ENCODE data around the gene KCNAB3. TPM values are rescaled to one million over a fixed set of nuclear protein-coding genes. Genes with fewer than 3 reads are reported as not detected.

KCNAB3 gene
- total and polyA plus RNA-seq, 4 donors: 0.23 to 0.67 (median 0.42) TPM

DNA sequence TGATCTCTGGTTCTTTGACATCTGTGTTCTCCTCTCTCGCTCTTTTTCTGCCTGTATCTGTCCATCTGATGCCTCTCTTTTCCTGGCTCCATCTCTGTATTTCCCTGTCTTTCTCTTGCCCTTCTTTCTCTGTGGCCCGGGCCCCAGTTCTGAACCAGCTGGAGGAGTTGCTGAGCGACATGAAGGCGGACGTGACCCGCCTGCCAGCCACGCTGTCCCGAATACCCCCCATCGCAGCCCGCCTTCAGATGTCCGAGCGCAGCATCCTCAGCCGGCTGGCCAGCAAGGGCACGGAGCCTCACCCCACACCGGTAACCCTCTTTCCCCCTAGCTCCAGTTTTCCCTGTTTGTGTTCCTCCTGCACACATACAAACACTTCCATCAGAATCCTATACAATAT, 19.4 kb downstream of the KCNAB3 start:
- Histone ChIP-seq H3K27ac (ENCODE audit: low read depth in 1 of 2, low read length in 2 of 2) (no peak overlapping the region), H3K27me3 (ENCODE audit: control insufficient read depth in 4 of 4, insufficient read depth in 4 of 4, low read length in 3 of 4) (no peaks in the 10 kb centered on the region), H3K9me3 (ENCODE audit: control insufficient read depth in 4 of 4, low read length in 3 of 4) (no peaks in the 10 kb centered on the region), H3K4me3 (ENCODE audit: low read depth in 1 of 3, low read length in 3 of 3) (no peak overlapping the region), H3K4me1 (ENCODE audit: control insufficient read depth in 4 of 4, insufficient read depth in 4 of 4, low read length in 3 of 4) (peaks cover under 1 to 8% (median 3%) of the 10 kb centered on the region in 4 donors), H3K36me3 (ENCODE audit: control insufficient read depth in 4 of 4, insufficient read depth in 3 of 4, low read depth in 1 of 4, low read length in 3 of 4) (peaks cover 2 to 27% (median 3%) of the 10 kb centered on the region in 4 donors), H3K9ac (ENCODE audit: low read depth in 1 of 2, low read length in 2 of 2) (no peak overlapping the region)
- TF ChIP-seq RXRA (IDR thresholded peaks at IDR 0.05) (no peak), EGR1 (IDR thresholded peaks at IDR 0.05; ENCODE audit: low read depth in 2 of 2) (no peak), FOXA1 (IDR thresholded peaks at IDR 0.05) (no peak), NR2F2 (IDR thresholded peaks at IDR 0.05) (no peak), SP1 (IDR thresholded peaks at IDR 0.05) (no peak), FOXA2 (IDR thresholded peaks at IDR 0.05) (no peak), GABPA (IDR thresholded peaks at IDR 0.05 in 1 of 2, conservative IDR thresholded peaks at IDR 0.05 in 1 of 2) (no peak), YY1 (IDR thresholded peaks at IDR 0.05) (no peak), HNF4G (IDR thresholded peaks at IDR 0.05) (no peak), TAF1 (conservative IDR thresholded peaks at IDR 0.05) (no peak)
- TF ChIP-seq, protein P1, sequence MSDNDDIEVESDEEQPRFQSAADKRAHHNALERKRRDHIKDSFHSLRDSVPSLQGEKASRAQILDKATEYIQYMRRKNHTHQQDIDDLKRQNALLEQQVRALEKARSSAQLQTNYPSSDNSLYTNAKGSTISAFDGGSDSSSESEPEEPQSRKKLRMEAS (IDR thresholded peaks at IDR 0.05): no peak
- TF ChIP-seq, protein P2, sequence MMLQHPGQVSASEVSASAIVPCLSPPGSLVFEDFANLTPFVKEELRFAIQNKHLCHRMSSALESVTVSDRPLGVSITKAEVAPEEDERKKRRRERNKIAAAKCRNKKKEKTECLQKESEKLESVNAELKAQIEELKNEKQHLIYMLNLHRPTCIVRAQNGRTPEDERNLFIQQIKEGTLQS (IDR thresholded peaks at IDR 0.05): no peak
- TF ChIP-seq, protein P3, sequence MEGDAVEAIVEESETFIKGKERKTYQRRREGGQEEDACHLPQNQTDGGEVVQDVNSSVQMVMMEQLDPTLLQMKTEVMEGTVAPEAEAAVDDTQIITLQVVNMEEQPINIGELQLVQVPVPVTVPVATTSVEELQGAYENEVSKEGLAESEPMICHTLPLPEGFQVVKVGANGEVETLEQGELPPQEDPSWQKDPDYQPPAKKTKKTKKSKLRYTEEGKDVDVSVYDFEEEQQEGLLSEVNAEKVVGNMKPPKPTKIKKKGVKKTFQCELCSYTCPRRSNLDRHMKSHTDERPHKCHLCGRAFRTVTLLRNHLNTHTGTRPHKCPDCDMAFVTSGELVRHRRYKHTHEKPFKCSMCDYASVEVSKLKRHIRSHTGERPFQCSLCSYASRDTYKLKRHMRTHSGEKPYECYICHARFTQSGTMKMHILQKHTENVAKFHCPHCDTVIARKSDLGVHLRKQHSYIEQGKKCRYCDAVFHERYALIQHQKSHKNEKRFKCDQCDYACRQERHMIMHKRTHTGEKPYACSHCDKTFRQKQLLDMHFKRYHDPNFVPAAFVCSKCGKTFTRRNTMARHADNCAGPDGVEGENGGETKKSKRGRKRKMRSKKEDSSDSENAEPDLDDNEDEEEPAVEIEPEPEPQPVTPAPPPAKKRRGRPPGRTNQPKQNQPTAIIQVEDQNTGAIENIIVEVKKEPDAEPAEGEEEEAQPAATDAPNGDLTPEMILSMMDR (IDR thresholded peaks at IDR 0.05; ENCODE audit: low read depth, low read length, missing input control): no peak
- 97% methylated on average over 15 of the region's 15 CpGs for whole genome bisulfite sequencing
- DNase-seq (ENCODE audit: low spot score): no peak

DNA sequence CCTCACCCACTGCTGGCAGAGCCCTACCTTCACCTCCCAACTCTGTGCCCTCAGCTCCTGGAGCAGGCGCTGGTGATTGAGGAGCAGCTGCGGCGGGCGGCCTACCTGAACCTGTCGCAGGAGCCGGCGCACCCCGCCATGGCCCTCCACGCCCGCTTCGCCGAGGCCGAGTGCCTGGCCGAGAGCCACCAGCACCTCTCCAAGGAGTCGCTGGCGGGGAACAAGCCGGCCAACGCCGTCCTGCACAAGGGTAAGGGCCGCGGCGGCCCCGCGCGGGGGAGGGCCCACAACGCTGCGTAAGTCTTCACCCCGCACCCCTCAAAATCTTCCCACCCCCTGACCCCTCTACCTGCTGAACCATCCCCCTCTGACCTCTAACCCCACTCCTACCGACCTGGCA, 20.6 kb downstream of the KCNAB3 start:
- Histone ChIP-seq H3K27ac (ENCODE audit: low read depth in 1 of 2, low read length in 2 of 2) (no peak overlapping the region), H3K4me1 (ENCODE audit: control insufficient read depth in 4 of 4, insufficient read depth in 4 of 4, low read length in 3 of 4) (no peaks in the 10 kb centered on the region), H3K9me3 (ENCODE audit: control insufficient read depth in 4 of 4, low read length in 3 of 4) (no peaks in the 10 kb centered on the region), H3K4me3 (ENCODE audit: low read depth in 1 of 3, low read length in 3 of 3) (no peak overlapping the region), H3K27me3 (ENCODE audit: control insufficient read depth in 4 of 4, insufficient read depth in 4 of 4, low read length in 3 of 4) (no peaks in the 10 kb centered on the region), H3K36me3 (ENCODE audit: control insufficient read depth in 4 of 4, insufficient read depth in 3 of 4, low read depth in 1 of 4, low read length in 3 of 4) (peaks cover 2 to 35% (median 8%) of the 10 kb centered on the region in 4 donors), H3K9ac (ENCODE audit: low read depth in 1 of 2, low read length in 2 of 2) (no peak overlapping the region)
- no peak for TF ChIP-seq NR2F2 (IDR thresholded peaks at IDR 0.05)
- TF ChIP-seq HNF4G (IDR thresholded peaks at IDR 0.05): no peak
- no peak for TF ChIP-seq GABPA (IDR thresholded peaks at IDR 0.05 in 1 of 2, conservative IDR thresholded peaks at IDR 0.05 in 1 of 2)
- TF ChIP-seq TAF1 (conservative IDR thresholded peaks at IDR 0.05): no peak
- TF ChIP-seq, protein P2 (IDR thresholded peaks at IDR 0.05): no peak
- no peak for TF ChIP-seq FOXA2 (IDR thresholded peaks at IDR 0.05)
- TF ChIP-seq FOXA1 (IDR thresholded peaks at IDR 0.05): no peak
- no peak for DNase-seq (ENCODE audit: low spot score)
- WGBS: 95% methylated on average over 29 of the region's 29 CpGs

DNA sequence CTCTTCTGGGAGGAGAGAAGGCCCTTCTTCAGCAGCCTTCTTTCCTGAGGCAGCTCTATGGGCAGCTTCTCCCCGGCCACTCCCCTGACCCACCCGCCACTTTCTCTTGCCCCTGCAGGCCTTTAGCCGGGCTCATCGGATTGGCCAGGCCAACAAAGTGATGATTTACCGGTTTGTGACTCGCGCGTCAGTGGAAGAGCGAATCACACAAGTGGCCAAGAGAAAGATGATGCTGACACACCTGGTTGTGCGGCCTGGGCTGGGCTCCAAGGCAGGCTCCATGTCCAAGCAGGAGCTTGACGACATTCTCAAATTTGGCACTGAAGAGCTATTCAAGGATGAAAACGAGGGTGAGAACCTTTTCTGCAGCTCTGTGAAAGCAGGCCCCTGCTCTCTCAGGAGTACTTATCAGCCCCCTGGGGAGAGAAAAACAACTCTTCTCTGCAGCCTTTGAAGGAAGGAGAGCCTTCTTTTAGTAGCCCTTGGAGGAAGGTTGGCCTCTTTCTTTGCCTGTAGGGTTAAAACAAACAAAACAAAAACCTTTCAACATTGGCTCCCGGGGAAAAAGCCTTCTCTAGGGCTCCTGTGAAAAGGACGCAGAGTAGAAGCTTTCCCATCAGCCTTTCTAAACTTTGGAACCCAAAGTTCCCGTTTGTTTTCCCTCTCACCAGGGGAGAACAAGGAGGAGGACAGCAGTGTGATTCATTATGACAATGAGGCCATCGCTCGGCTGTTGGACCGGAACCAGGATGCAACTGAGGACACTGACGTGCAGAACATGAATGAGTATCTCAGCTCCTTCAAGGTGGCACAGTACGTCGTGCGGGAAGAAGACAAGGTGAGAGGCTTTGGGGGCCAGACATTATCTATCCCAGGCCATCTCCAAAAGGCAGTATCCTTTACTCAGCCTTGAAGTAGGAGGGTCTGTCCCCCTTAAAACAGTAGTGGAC, 26.2 kb downstream of the KCNAB3 start:
- H3K27ac ChIP-seq (ENCODE audit: low read depth in 1 of 2, low read length in 2 of 2): no peak overlapping the region
- no peak overlapping the region for H3K9ac ChIP-seq (ENCODE audit: low read depth in 1 of 2, low read length in 2 of 2)
- no peak for TF ChIP-seq SP1 (IDR thresholded peaks at IDR 0.05)
- no peak for TF ChIP-seq FOXA1 (IDR thresholded peaks at IDR 0.05)
- TF ChIP-seq NR2F2 (IDR thresholded peaks at IDR 0.05): no peak
- TF ChIP-seq RAD21 (IDR thresholded peaks at IDR 0.05): no peak
- TF ChIP-seq JUND (IDR thresholded peaks at IDR 0.05): no peak
- TF ChIP-seq, protein P4, sequence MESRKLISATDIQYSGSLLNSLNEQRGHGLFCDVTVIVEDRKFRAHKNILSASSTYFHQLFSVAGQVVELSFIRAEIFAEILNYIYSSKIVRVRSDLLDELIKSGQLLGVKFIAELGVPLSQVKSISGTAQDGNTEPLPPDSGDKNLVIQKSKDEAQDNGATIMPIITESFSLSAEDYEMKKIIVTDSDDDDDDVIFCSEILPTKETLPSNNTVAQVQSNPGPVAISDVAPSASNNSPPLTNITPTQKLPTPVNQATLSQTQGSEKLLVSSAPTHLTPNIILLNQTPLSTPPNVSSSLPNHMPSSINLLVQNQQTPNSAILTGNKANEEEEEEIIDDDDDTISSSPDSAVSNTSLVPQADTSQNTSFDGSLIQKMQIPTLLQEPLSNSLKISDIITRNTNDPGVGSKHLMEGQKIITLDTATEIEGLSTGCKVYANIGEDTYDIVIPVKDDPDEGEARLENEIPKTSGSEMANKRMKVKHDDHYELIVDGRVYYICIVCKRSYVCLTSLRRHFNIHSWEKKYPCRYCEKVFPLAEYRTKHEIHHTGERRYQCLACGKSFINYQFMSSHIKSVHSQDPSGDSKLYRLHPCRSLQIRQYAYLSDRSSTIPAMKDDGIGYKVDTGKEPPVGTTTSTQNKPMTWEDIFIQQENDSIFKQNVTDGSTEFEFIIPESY (IDR thresholded peaks at IDR 0.05): no peak
- TF ChIP-seq RXRA (IDR thresholded peaks at IDR 0.05): no peak
- TF ChIP-seq FOXA2 (IDR thresholded peaks at IDR 0.05): no peak
- TF ChIP-seq, protein P5, sequence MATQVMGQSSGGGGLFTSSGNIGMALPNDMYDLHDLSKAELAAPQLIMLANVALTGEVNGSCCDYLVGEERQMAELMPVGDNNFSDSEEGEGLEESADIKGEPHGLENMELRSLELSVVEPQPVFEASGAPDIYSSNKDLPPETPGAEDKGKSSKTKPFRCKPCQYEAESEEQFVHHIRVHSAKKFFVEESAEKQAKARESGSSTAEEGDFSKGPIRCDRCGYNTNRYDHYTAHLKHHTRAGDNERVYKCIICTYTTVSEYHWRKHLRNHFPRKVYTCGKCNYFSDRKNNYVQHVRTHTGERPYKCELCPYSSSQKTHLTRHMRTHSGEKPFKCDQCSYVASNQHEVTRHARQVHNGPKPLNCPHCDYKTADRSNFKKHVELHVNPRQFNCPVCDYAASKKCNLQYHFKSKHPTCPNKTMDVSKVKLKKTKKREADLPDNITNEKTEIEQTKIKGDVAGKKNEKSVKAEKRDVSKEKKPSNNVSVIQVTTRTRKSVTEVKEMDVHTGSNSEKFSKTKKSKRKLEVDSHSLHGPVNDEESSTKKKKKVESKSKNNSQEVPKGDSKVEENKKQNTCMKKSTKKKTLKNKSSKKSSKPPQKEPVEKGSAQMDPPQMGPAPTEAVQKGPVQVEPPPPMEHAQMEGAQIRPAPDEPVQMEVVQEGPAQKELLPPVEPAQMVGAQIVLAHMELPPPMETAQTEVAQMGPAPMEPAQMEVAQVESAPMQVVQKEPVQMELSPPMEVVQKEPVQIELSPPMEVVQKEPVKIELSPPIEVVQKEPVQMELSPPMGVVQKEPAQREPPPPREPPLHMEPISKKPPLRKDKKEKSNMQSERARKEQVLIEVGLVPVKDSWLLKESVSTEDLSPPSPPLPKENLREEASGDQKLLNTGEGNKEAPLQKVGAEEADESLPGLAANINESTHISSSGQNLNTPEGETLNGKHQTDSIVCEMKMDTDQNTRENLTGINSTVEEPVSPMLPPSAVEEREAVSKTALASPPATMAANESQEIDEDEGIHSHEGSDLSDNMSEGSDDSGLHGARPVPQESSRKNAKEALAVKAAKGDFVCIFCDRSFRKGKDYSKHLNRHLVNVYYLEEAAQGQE (IDR thresholded peaks at IDR 0.05): no peak
- TF ChIP-seq, protein P2 (IDR thresholded peaks at IDR 0.05): no peak

More for the DNA sequence above, 26.2 kb downstream of the KCNAB3 start:
- Histone ChIP-seq H3K9me3 (ENCODE audit: control insufficient read depth in 4 of 4, low read length in 3 of 4) (no peaks in the 10 kb centered on the region), H3K27me3 (ENCODE audit: control insufficient read depth in 4 of 4, insufficient read depth in 4 of 4, low read length in 3 of 4) (no peaks in the 10 kb centered on the region), H3K4me3 (ENCODE audit: low read depth in 1 of 3, low read length in 3 of 3) (no peak overlapping the region), H3K36me3 (ENCODE audit: control insufficient read depth in 4 of 4, insufficient read depth in 3 of 4, low read depth in 1 of 4, low read length in 3 of 4) (peaks cover 0 to 41% (median 9%) of the 10 kb centered on the region in 4 donors), H3K4me1 (ENCODE audit: control insufficient read depth in 4 of 4, insufficient read depth in 4 of 4, low read length in 3 of 4) (no peaks in the 10 kb centered on the region)
- 89% methylated on average over 22 of the region's 22 CpGs for WGBS
- DNase-seq (ENCODE audit: low spot score): no peak

All from liver (tissue), 9 donors.